ENCODE results near the gene PCGF1. TPM values are rescaled to one million over a fixed set of nuclear protein-coding genes. Genes with fewer than 3 reads are reported as not detected.
A peak's percentile ranks its signal among the peaks of the same experiment; 100 is the strongest.

Gene PCGF1
- 14.1 TPM for total RNA-seq
- polyA plus RNA-seq: 29.0 TPM
- long read RNA-seq, donor 1: 0 reads
- long read RNA-seq, donor 2, partial matches to known transcripts: 0 of 4 reads
- long read RNA-seq, donor 2, other reads (novel, unspliced or antisense): 0 of 4 reads
- long read RNA-seq, donor 3, partial matches to known transcripts: 0 of 3 reads
- long read RNA-seq, donor 3, other reads (novel, unspliced or antisense): 0 of 3 reads
- long read RNA-seq, donor 4, partial matches to known transcripts: 0 of 1 reads
- long read RNA-seq, donor 4, other reads (novel, unspliced or antisense): 0 of 1 reads
- long read RNA-seq, donor 5, transcript PCGF1-201 (9 exons, 1,792 nt): major isoform, 6 of 10 reads
- long read RNA-seq, donor 5, partial matches to known transcripts: 0 of 10 reads
- long read RNA-seq, donor 5, other reads (novel, unspliced or antisense): 0 of 10 reads
- long read RNA-seq, donor 6, partial matches to known transcripts: 0 of 1 reads
- long read RNA-seq, donor 6, other reads (novel, unspliced or antisense): 0 of 1 reads
- long read RNA-seq, donor 7, partial matches to known transcripts: 0 of 5 reads
- long read RNA-seq, donor 7, other reads (novel, unspliced or antisense): 0 of 5 reads
- long read RNA-seq, donor 8, partial matches to known transcripts: 0 of 1 reads
- long read RNA-seq, donor 8, other reads (novel, unspliced or antisense): 0 of 1 reads
- long read RNA-seq, donor 9, partial matches to known transcripts: 0 of 4 reads
- long read RNA-seq, donor 9, other reads (novel, unspliced or antisense): 0 of 4 reads
- long read RNA-seq, donor 10, partial matches to known transcripts: 0 of 3 reads
- long read RNA-seq, donor 10, other reads (novel, unspliced or antisense): 0 of 3 reads

DNA sequence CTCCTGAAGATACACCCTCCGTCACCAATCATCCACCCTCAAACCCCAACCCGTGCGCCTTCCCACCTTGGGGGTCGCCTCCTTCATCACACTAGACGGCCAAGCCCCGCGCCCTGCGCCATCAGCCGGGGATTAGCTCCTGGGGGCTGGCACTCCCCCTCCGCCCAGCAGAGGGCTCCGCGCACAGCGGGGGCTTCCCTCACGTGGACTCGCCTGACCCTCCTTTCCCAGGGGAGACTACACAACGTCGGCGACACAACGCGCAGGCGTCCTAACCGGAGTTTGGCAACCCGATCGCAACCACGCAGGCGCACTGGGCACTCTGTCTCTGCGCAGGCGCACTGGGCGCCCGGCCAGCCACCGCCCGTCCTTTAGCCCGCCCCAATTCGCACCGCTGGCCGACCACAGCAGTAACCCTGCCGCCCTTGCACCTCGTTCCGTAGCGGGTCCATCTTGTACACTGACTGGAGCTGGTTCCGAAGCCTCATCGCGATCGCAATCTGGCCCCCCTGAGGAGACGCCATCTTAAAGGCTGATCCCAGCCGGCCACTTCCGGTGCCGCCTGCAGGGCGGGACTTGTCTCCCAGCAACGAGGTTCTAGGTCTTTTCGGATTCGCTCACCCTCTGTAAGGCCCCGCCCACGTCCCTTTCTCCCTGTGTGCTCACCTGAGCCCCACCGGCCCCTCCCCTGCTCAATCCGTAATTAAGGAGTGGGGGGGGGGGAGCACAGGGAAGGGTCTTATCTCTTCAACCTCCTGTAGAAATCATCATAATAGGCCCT, at the start of gene PCGF1:
Gene PCGF1 (minus strand): TSS at position 551 of the 781 bp plus-strand sequence. CDS start 27 bp downstream, at position 524.
- Histone ChIP-seq H3K27me3 (ENCODE audit: control insufficient read depth in 2 of 2, insufficient read depth in 1 of 2, low read length in 1 of 2) (peaks cover 61 to 83% of the 10 kb centered on the region in 2 donors), H3K36me3 (ENCODE audit: control insufficient read depth in 2 of 2, insufficient read depth in 2 of 2, low read length in 1 of 2) (peaks cover 13 to 15% of the 10 kb centered on the region in 2 donors), H3K4me3 (ENCODE audit: low read length in 2 of 2) (peak within 1 kb of the TSS; percentile 76 to 95), H3K9me3 (ENCODE audit: control insufficient read depth in 2 of 2, insufficient read depth in 1 of 2, low read length in 1 of 2) (peaks cover 0 to 2% of the 10 kb centered on the region in 2 donors), H3K4me1 (ENCODE audit: control insufficient read depth in 2 of 2, insufficient read depth in 2 of 2, low read length in 2 of 2) (peaks cover 21 to 36% of the 10 kb centered on the region in 2 donors), H3K27ac (ENCODE audit: low read depth in 1 of 2, low read length in 1 of 2) (peak within 1 kb of the TSS; percentile 98)
- peak; percentile 98 to 100 (median 99) for DNase-seq (ENCODE audit: low read depth in 6 of 9, low spot score in 9 of 9)
- WGBS: 1% methylated on average over 56 of the region's 56 CpGs

DNA sequence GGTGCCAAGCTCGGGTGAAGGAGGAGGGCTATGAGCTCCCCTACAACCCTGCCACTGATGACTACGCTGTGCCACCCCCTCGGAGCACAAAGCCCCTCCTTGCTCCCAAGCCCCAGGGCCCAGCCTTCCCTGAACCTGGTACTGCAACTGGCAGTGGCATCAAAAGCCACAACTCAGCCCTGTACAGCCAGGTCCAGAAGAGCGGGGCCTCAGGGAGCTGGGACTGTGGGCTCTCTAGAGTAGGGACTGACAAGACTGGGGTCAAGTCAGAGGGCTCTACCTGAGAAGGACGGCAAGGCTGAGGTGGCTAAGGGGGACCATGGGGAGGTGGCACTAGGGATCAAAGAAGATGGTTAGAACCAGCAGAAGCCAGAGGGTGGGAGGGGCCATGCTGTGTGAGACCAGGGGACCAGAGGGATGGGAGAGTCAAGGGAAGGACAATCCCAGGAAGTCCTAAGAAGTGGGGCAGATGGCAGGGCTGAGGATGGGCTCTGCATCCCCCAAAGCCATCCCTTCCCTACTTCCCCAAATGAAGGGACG, 49.4 kb upstream of the PCGF1 start:
- peaks cover 2 to 3% of the 10 kb centered on the region in 2 donors for H3K36me3 ChIP-seq (ENCODE audit: control insufficient read depth in 2 of 2, insufficient read depth in 2 of 2, low read length in 1 of 2)
- H3K4me3 ChIP-seq (ENCODE audit: low read length in 2 of 2): no peak overlapping the region
- no peak overlapping the region for H3K27ac ChIP-seq (ENCODE audit: low read depth in 1 of 2, low read length in 1 of 2)
- H3K27me3 ChIP-seq (ENCODE audit: control insufficient read depth in 2 of 2, insufficient read depth in 1 of 2, low read length in 1 of 2): peaks cover 11 to 54% of the 10 kb centered on the region in 2 donors
- H3K4me1 ChIP-seq (ENCODE audit: control insufficient read depth in 2 of 2, insufficient read depth in 2 of 2, low read length in 2 of 2): peaks cover 7 to 28% of the 10 kb centered on the region in 2 donors
- WGBS: 94% methylated on average over 6 of the region's 6 CpGs
- H3K9me3 ChIP-seq (ENCODE audit: control insufficient read depth in 2 of 2, insufficient read depth in 1 of 2, low read length in 1 of 2): no peaks in the 10 kb centered on the region
- no peak for DNase-seq (ENCODE audit: low read depth in 6 of 9, low spot score in 9 of 9)

GRCh38 chr2:74556159-74556558, 48.7 kb upstream of the PCGF1 start:
- WGBS: 95% methylated on average over 14 of the region's 14 CpGs
- peaks cover 7 to 28% of the 10 kb centered on the region in 2 donors for H3K4me1 ChIP-seq (ENCODE audit: control insufficient read depth in 2 of 2, insufficient read depth in 2 of 2, low read length in 2 of 2)

DNA sequence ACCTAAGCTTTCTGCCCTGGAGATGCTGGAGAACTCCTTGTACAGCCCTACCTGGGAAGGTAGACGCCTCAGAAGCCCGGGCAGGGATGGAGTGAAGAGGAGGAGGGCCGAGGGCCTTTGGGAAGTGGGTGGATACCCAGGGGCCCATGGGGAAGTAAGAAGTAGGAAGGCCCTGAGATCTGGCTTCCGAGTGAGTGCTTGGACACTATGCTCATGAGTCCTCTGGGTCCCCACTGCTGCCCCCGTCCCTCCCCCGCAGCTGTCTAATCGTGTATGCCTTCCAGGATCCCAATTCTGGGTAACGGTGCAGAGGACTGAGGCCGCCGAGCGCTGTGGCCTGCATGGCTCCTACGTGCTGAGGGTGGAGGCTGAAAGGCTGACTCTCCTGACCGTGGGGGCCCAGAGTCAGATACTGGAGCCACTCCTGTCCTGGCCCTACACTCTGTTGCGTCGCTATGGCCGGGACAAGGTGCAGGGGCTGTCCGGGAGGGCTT, 48.2 kb upstream of the PCGF1 start:
- no peak for DNase-seq (ENCODE audit: low read depth in 6 of 9, low spot score in 9 of 9)
- no peak overlapping the region for H3K27ac ChIP-seq (ENCODE audit: low read depth in 1 of 2, low read length in 1 of 2)
- 79% methylated on average over 17 of the region's 17 CpGs for WGBS

More at GRCh38 chr2:74556159-74556558, 48.7 kb upstream of the PCGF1 start:
- Histone ChIP-seq H3K27me3 (ENCODE audit: control insufficient read depth in 2 of 2, insufficient read depth in 1 of 2, low read length in 1 of 2) (peaks cover 17 to 57% of the 10 kb centered on the region in 2 donors), H3K27ac (ENCODE audit: low read depth in 1 of 2, low read length in 1 of 2) (no peak overlapping the region), H3K9me3 (ENCODE audit: control insufficient read depth in 2 of 2, insufficient read depth in 1 of 2, low read length in 1 of 2) (no peaks in the 10 kb centered on the region), H3K4me3 (ENCODE audit: low read length in 2 of 2) (no peak overlapping the region), H3K36me3 (ENCODE audit: control insufficient read depth in 2 of 2, insufficient read depth in 2 of 2, low read length in 1 of 2) (peaks cover 2 to 3% of the 10 kb centered on the region in 2 donors)
- DNase-seq (ENCODE audit: low read depth in 6 of 9, low spot score in 9 of 9): no peak

GRCh38 chr2:74554820-74555531, 47.5 kb upstream of the PCGF1 start:
- DNase-seq (ENCODE audit: low read depth in 6 of 9, low spot score in 9 of 9): peak in 3 of 9 donors; percentile 18 to 61 (median 44)
- Histone ChIP-seq H3K27ac (ENCODE audit: low read depth in 1 of 2, low read length in 1 of 2) (peak overlapping the region in 1 of 2 donors; percentile 58), H3K9me3 (ENCODE audit: control insufficient read depth in 2 of 2, insufficient read depth in 1 of 2, low read length in 1 of 2) (no peaks in the 10 kb centered on the region), H3K4me1 (ENCODE audit: control insufficient read depth in 2 of 2, insufficient read depth in 2 of 2, low read length in 2 of 2) (peaks cover 7 to 28% of the 10 kb centered on the region in 2 donors), H3K4me3 (ENCODE audit: low read length in 2 of 2) (peak overlapping the region; percentile 97 to 99), H3K36me3 (ENCODE audit: control insufficient read depth in 2 of 2, insufficient read depth in 2 of 2, low read length in 1 of 2) (peaks cover 2 to 3% of the 10 kb centered on the region in 2 donors), H3K27me3 (ENCODE audit: control insufficient read depth in 2 of 2, insufficient read depth in 1 of 2, low read length in 1 of 2) (peaks cover 27 to 63% of the 10 kb centered on the region in 2 donors)
- under 1% methylated on average over 58 of the region's 58 CpGs for WGBS

More for the DNA sequence above, 48.2 kb upstream of the PCGF1 start:
- Histone ChIP-seq H3K36me3 (ENCODE audit: control insufficient read depth in 2 of 2, insufficient read depth in 2 of 2, low read length in 1 of 2) (peaks cover 2 to 3% of the 10 kb centered on the region in 2 donors), H3K27me3 (ENCODE audit: control insufficient read depth in 2 of 2, insufficient read depth in 1 of 2, low read length in 1 of 2) (peaks cover 20 to 62% of the 10 kb centered on the region in 2 donors), H3K4me1 (ENCODE audit: control insufficient read depth in 2 of 2, insufficient read depth in 2 of 2, low read length in 2 of 2) (peaks cover 7 to 28% of the 10 kb centered on the region in 2 donors), H3K9me3 (ENCODE audit: control insufficient read depth in 2 of 2, insufficient read depth in 1 of 2, low read length in 1 of 2) (no peaks in the 10 kb centered on the region), H3K4me3 (ENCODE audit: low read length in 2 of 2) (peak overlapping the region; percentile 97 to 99)

DNA sequence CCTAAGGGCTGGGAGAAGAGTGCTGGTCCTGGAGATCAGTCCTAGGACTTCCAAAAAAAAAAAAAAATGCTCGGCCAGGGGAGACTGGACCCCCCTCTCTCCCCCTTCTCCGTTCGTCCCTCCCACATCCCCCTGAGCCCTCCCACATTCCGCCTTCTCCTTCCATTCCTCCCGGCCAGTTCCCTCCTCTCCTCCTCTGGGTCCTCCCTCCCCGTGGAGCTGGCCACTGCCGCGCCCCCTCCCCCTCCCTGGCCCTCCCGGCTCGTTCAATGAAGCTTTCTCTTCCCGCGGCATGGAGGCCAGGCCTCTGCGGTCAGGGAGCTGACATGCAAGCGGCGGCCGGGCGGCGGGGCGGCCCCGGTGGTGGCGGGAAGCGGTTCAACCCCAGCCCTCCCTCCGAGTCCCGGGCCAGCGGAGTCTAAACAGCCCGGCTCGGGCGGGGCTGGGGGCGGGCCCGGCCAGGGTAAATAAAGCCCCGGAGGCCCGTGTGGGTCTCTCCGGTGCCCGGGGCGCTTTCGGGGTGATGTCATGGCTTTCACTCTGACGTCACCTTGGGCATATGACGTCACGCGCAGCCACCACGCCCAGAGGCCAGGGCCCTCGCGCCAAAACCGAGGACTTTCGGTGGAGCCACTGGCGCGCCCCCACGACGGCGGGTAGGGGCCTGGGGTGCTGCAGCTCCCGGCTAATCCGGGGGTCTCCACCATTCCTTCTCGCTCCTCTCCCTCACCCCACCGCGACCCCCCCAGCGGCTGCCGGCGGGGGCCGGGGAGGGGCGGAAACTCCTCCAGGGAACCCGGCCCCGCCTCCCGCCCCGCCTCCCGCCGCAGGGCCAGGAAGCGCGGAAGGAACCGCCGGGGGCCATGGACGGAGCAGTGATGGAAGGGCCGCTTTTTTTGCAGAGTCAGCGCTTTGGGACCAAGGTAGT, 46.7 kb upstream of the PCGF1 start, which contains the start of the genes DOK1 and LOXL3:
Gene DOK1 (plus strand): TSS at position 829 of the 928 bp plus-strand sequence. CDS start 35 bp downstream, at position 864.
Gene LOXL3 (minus strand): TSS at position 51 of the 928 bp plus-strand sequence. CDS start 1,308 bp downstream, outside the sequence.
- DNase-seq (ENCODE audit: low read depth in 6 of 9, low spot score in 9 of 9): peak in 7 of 9 donors; percentile 52 to 84 (median 58)
- Histone ChIP-seq H3K27me3 (ENCODE audit: control insufficient read depth in 2 of 2, insufficient read depth in 1 of 2, low read length in 1 of 2) (peaks cover 35 to 70% of the 10 kb centered on the region in 2 donors), H3K36me3 (ENCODE audit: control insufficient read depth in 2 of 2, insufficient read depth in 2 of 2, low read length in 1 of 2) (peaks cover 2 to 3% of the 10 kb centered on the region in 2 donors), H3K27ac (ENCODE audit: low read depth in 1 of 2, low read length in 1 of 2) (peak within 1 kb of the TSS; percentile 11 to 58), H3K4me3 (ENCODE audit: low read length in 2 of 2) (peak within 1 kb of the TSS; percentile 97 to 99), H3K4me1 (ENCODE audit: control insufficient read depth in 2 of 2, insufficient read depth in 2 of 2, low read length in 2 of 2) (peaks cover 7 to 34% of the 10 kb centered on the region in 2 donors), H3K9me3 (ENCODE audit: control insufficient read depth in 2 of 2, insufficient read depth in 1 of 2, low read length in 1 of 2) (peaks cover 4 to 5% of the 10 kb centered on the region in 2 donors)
- WGBS: 2% methylated on average over 73 of the region's 73 CpGs

All from thymus (tissue), 14 donors.